GM19238 (cell line): ENCODE measurements around the gene ZNF438.
A peak's percentile ranks its signal among the peaks of the same experiment; 100 is the strongest.
"Not testable (repeated sequence)": the region's sequence is repeated elsewhere in the genome, so short reads cannot be mapped to it uniquely, and the experiment has no call there.

Source experiments
- DNase-seq: peaks from one replicate; pipeline ENCODE4 v3.0.0; 2011; ENCODE audit warnings: low spot score; ENCODE audit not compliant: insufficient read length

The ZNF438 gene

GRCh38 chr10:31042670-31043069, 11.0 kb upstream of the ZNF438 start:
- no peak for DNase-seq

- DNase-seq = no peak
These were observed 9.3 kb upstream of the ZNF438 start for GRCh38 chr10:31041011-31041410.

GRCh38 chr10:31039006-31039405, 7.3 kb upstream of the ZNF438 start:
- not testable (repeated sequence) for DNase-seq

GRCh38 chr10:31037749-31038148, 6.1 kb upstream of the ZNF438 start:
- DNase-seq = no peak

GRCh38 chr10:31036209-31036608, 4.5 kb upstream of the ZNF438 start:
- no peak for DNase-seq

- DNase-seq = no peak
These were observed 3.7 kb upstream of the ZNF438 start for GRCh38 chr10:31035266-31035798.

- no peak for DNase-seq
These were observed 2.6 kb upstream of the ZNF438 start for GRCh38 chr10:31034098-31034909.

GRCh38 chr10:31033147-31033546, 1.5 kb upstream of the ZNF438 start:
- DNase-seq = no peak

- peak; percentile 65 for DNase-seq
These were observed 830 bp upstream of the ZNF438 start for GRCh38 chr10:31032258-31033132.

GRCh38 chr10:31031205-31031557, 484 bp downstream of the ZNF438 start:
- no peak for DNase-seq

GRCh38 chr10:31030800-31031199, 865 bp downstream of the ZNF438 start:
- DNase-seq = no peak

GRCh38 chr10:31030260-31030659, 1.4 kb downstream of the ZNF438 start:
- DNase-seq = no peak

GRCh38 chr10:31028081-31028480, 3.6 kb downstream of the ZNF438 start:
- DNase-seq = no peak

GRCh38 chr10:31026279-31026678, 5.4 kb downstream of the ZNF438 start:
- DNase-seq = not testable (repeated sequence)

GRCh38 chr10:31025142-31025541, 6.5 kb downstream of the ZNF438 start:
- no peak for DNase-seq

- no peak for DNase-seq
These were observed 8.1 kb downstream of the ZNF438 start for GRCh38 chr10:31023558-31023957.

GRCh38 chr10:31020209-31020608, 11.5 kb downstream of the ZNF438 start:
- no peak for DNase-seq

- no peak for DNase-seq
These were observed 12.7 kb downstream of the ZNF438 start for GRCh38 chr10:31018962-31019361.

- no peak for DNase-seq
These were observed 13.3 kb downstream of the ZNF438 start for GRCh38 chr10:31018356-31018750.

GRCh38 chr10:31017534-31018355, 13.9 kb downstream of the ZNF438 start:
- no peak for DNase-seq

GRCh38 chr10:31014161-31014875, 17.3 kb downstream of the ZNF438 start:
- DNase-seq = no peak
